GM19372 (cell line): ENCODE results near the gene TAF4B.
A peak's percentile ranks its signal among the peaks of the same experiment; 100 is the strongest.
"Not testable (repeated sequence)": the region's sequence is repeated elsewhere in the genome, so short reads cannot be mapped to it uniquely, and the experiment has no call there.

Experiments
- ATAC-seq: cut with Tn5 transposase; IDR thresholded peaks from one replicate; pipeline ENCODE4 v1.9.1; 2021; ENCODE audit warnings: mild to moderate bottlenecking, low read depth, moderate library complexity; ENCODE audit not compliant: unreplicated experiment

TAF4B gene

DNA sequence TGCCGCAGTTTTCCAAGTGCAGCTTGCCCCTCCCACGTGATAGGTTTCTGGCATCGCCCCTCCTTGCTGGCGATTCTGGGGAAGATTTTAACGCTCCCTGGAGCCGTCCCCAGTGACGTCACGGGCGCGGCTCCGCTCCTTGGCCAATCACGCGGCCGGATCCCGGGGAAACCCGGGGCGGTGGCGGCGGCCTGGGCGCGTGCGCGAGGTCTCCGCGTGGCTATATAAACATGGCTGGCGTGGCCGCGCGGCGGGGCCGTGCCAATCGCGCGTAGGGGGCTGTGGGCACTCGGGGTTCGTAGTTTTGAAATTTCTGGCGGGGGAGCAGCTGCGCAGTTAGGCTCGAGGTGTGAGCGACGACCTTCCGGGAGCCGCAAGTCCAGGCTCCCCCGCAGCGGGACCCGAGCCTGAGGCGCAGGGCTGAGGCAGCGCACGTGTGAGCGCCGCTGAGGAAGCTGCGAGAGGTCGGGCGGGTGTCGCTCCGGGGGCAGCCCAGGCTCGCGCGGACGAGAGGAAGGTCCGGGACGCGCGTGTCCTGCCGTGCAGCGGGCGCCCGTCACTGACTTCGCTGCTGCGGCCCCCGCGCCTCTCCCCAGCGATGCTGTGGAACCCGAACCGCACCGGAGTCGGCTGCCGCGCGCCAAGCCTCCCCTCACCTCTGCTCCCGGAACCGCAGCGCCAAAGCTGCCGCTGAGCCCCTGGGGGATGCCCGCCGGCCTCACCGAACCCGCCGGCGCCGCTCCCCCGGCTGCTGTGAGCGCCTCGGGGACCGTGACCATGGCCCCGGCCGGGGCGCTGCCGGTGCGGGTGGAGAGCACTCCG is at the start of gene TAF4B:
Gene TAF4B (plus strand): TSS at position 217 of the 822 bp plus-strand sequence. CDS start 489 bp downstream, at position 706.
- peak; percentile 88 for ATAC-seq

- no peak for ATAC-seq
Observed at GRCh38 chr18:26181343-26181826, 44.9 kb upstream of the TAF4B start.

GRCh38 chr18:26183395-26184112 is 42.7 kb upstream of the TAF4B start:
- ATAC-seq: no peak

GRCh38 chr18:26185267-26185666 is 41.0 kb upstream of the TAF4B start:
- no peak for ATAC-seq

DNA sequence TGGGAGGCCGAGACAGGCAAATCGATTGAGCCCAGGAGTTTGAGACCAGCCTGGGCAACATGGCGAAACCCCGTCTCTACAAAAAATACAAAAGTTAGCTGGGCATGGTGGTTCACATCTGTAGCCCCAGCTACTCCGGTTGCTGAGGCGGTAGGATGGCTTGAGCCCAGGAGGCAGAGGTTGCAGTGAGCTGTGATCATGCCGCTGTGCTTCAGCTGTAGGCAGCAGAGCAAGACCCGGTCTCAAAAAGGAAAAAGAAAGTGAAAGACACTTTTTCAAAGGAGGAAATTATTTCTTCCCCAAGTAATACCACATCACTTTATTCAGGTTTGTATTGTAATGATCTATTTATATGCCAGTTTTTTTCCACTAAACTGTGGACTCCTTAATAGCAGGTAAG is 35.7 kb upstream of the TAF4B start:
- peak; percentile 81 for ATAC-seq

DNA sequence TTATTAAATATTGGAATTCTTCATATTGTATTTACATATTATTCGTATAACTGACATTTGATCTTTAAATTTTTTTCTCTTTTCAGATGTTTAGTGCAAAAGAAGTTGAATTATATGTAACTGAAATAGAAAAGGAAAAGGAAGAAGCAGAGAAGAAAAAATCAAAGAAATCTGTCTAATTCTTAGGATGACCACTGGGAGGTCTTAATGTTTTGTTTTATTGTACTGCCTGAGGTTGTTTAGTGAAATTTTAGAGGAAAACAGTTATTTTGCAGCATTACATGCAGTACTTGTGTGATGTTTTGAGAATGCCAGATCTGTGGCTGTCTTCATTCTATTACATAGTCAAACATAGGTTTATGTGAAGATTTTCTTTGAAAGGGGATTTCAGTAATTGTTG is 34.0 kb upstream of the TAF4B start:
- ATAC-seq: no peak

- no peak for ATAC-seq
Observed at GRCh38 chr18:26196605-26197004, 29.6 kb upstream of the TAF4B start.

GRCh38 chr18:26202001-26202400 is 24.2 kb upstream of the TAF4B start:
- not testable (repeated sequence) for ATAC-seq

GRCh38 chr18:26205318-26205717 is 20.9 kb upstream of the TAF4B start:
- ATAC-seq: no peak

GRCh38 chr18:26206488-26206887 is 19.8 kb upstream of the TAF4B start:
- no peak for ATAC-seq

- no peak for ATAC-seq
Observed at GRCh38 chr18:26207937-26208336, 18.3 kb upstream of the TAF4B start.

DNA sequence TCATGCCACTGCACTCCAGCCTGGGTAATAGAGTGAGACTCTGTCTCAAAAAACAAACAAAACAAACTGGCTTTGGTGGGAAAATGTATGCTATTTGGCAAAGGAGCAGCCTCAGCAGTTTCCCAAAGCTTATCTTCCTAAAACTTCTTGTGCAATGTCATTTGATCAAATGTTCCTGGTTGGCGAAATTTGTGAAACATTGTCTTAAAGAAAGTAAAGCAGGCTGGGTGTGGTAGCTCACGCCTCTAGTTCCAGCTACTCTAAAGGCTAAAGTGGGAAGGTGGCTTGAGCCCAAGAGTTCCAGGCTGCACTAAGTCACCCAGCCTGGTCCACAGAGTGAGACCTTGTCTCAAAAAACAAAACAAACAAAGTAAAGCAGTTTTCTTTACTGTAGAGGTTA is 17.3 kb upstream of the TAF4B start:
- ATAC-seq: no peak

GRCh38 chr18:26210147-26210546 is 16.1 kb upstream of the TAF4B start:
- ATAC-seq: no peak

DNA sequence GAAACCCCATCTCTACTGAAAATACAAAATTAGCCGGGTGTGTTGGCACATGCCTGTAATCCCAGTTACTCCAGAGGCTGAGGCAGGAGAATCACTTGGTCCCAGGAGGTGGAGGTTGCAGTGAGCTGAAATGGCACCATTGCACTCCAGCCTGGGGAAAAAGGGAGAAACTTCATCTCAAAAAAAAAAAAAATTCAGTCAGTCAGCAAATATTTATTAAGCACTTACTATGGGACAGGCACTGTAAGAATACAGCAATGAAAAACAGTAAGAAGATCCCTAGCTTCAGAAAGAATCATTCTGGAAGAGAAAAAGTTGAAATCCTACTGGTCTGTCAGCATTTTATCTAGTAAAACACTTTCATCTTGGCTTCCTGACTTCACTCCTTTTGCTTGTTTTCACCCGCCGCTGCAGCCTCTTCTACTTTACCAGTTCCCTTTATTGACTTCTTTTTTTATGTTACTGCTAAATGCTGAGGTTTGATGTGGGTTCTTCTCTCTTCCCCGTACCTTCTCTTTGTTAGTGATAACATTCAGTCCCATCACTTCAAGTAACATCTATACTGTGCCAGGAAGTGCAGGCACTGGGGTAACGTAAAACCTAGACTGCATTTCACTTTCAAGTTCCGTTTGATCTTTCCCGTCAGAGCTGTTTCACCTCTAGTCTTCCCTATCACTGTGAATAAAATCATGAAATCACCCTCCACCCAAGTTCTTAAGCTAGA is 10.8 kb upstream of the TAF4B start:
- peak; percentile 98 for ATAC-seq

- ATAC-seq: no peak
Observed at GRCh38 chr18:26225022-26225693, 1.1 kb upstream of the TAF4B start.

DNA sequence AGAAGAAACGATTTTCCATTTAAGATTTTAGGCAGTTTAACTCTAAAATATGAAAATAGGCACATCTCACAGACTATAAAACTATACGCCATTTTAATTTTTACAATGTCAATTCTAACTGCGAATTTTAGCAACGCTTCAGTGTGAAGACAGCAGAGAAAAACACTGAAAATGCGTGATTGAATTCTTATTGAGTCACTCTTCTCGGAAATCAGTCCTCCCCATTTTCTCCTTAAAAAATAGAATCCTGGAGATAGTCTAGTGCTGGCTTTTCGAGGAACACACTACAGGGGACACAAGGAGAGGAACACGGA is 373 bp upstream of the TAF4B start:
- ATAC-seq: no peak

- ATAC-seq: no peak
Observed at GRCh38 chr18:26227051-26227670, 916 bp downstream of the TAF4B start.

DNA sequence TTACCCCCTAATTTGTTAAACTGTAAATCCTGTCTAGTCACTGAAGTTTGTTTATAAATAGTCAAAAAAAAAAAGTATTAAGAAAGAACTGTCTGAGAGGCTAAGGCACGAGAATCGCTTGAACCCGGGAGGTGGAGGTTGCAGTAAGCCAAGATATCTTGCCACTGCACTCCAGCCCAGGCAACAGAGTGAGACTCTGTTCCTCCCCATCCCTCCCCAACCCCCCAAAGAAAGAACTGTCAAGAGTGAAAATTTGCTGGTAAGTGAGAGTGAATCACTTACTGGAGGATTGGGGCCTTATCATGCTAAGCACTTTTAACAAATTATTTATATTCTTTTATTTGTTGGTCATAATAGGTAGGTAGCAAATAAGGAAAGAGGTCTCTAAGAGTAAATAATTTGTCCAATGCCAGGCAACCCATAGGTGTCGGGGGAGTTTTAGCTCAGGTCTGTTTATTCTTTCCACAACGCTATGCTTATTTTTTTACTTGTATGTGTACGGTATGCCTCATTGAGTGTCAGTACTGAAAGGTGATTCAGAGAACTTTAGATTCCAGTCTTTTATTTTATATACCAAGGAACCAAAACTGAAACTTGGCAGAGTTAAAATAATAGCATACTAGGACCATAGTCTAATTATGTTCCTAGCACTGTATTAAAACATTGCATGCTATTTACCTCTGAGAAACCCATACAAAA is 2.5 kb downstream of the TAF4B start:
- ATAC-seq: no peak

- no peak for ATAC-seq
Observed at GRCh38 chr18:26230497-26230896, 4.3 kb downstream of the TAF4B start.

- no peak for ATAC-seq
Observed at GRCh38 chr18:26233208-26233607, 7.0 kb downstream of the TAF4B start.
